ENCODE results near the gene ACAP3.

- TF ChIP-seq CTCF (IDR thresholded peaks at IDR 0.05; ENCODE audit: extremely low read depth in 1 of 2, insufficient read depth in 1 of 2, low read depth in 1 of 2, low read length in 2 of 2), result no peak
- TF ChIP-seq EZH2 (IDR thresholded peaks at IDR 0.05; ENCODE audit: borderline replicate concordance, low read depth, low read length, severe bottlenecking), result no peak
- TF ChIP-seq GATA2 (IDR thresholded peaks at IDR 0.05; ENCODE audit: insufficient read depth, insufficient read length, low read depth, low read length), result no peak
- no peak for TF ChIP-seq POLR2AphosphoS5 (IDR thresholded peaks at IDR 0.05; ENCODE audit: insufficient read depth, low read depth, low read length)
- no peak for TF ChIP-seq MYC (IDR thresholded peaks at IDR 0.05; ENCODE audit: low read depth, low read length)
These were observed 20.2 kb downstream of the ACAP3 start for GRCh38 chr1:1287288-1288110.

Measured in endothelial cell of umbilical vein (primary cell).